Upper lobe of left lung (tissue), 6 donors: ENCODE measurements around the gene ACP4. TPM values are rescaled to one million over a fixed set of nuclear protein-coding genes. Genes with fewer than 3 reads are reported as not detected.

ENCODE experiments used
- ATAC-seq, 2 donors: fragments of 200-7000 bp; cut with Tn5 transposase; one replicate each; pipeline ENCODE4 v1.9.1; 2022; ENCODE audit warnings: mild to moderate bottlenecking in 2 of 2, moderate library complexity in 2 of 2; ENCODE audit not compliant: low FRiP score in 2 of 2
- DNase-seq, 2 donors: peaks; one replicate each; pipeline ENCODE4 v3.0.0-alpha.2; 2019 to 2020
- H3K27ac ChIP-seq, 4 donors: fragments of 200-600 bp; sonication (generic); one replicate each; pipeline ENCODE4 v1.5.1; 2016 to 2019
- H3K27me3 ChIP-seq, 4 donors: fragments of 200-600 bp; sonication (generic); one replicate each; pipeline ENCODE4 v1.5.1; 2017 to 2019
- H3K36me3 ChIP-seq, 4 donors: fragments of 200-600 bp; sonication (generic); one replicate each; pipeline ENCODE4 v1.5.1; 2016 to 2019
- H3K4me1 ChIP-seq, 4 donors: fragments of 200-600 bp; sonication (generic); one replicate each; pipeline ENCODE4 v1.5.1; 2018 to 2019
- H3K4me3 ChIP-seq, 4 donors: fragments of 200-600 bp; sonication (generic); one replicate each; pipeline ENCODE4 v1.5.1; 2017 to 2019; ENCODE audit warnings: mild to moderate bottlenecking in 2 of 4, moderate library complexity in 1 of 4
- H3K9me3 ChIP-seq, 4 donors: fragments of 200-600 bp; sonication (generic); one replicate each; pipeline ENCODE4 v1.5.1; 2018 to 2019
- CTCF ChIP-seq, 6 experiments: fragments of 450-650 bp in 4 of 6; fragments of 200-600 bp in 2 of 6; sonication (generic) in 2 of 6; IDR thresholded peaks; one replicate each; pipeline ENCODE4 v1.5.1; 2016 to 2019; ENCODE audit warnings: antibody characterized with exemption in 6 of 6
- EP300 ChIP-seq, 4 donors: sonication (generic); formaldehyde crosslinking; IDR thresholded peaks; one replicate each; pipeline ENCODE4 v1.5.1; 2017; ENCODE audit warnings: antibody characterized with exemption in 4 of 4, control low read depth in 2 of 4
- POLR2A ChIP-seq, 4 donors: fragments of 450-650 bp; IDR thresholded peaks; one replicate each; pipeline ENCODE4 v1.5.1; 2016 to 2017; ENCODE audit warnings: antibody characterized with exemption in 4 of 4, mild to moderate bottlenecking in 2 of 4
- POLR2AphosphoS5 ChIP-seq, 2 donors: sonication (generic); formaldehyde crosslinking; IDR thresholded peaks; one replicate each; pipeline ENCODE4 v1.5.1; 2017; ENCODE audit warnings: antibody characterized with exemption in 2 of 2
- WGBS, 2 donors: methylation state at CpG; one replicate each; pipeline ENCODE4 v1.1.5; 2017 to 2018; 5-methylcytosine and 5-hydroxymethylcytosine counted together
- total RNA-seq, 6 donors: library from RNA; depleted of rRNA in 4 of 6; stranded (reverse); fragments of >200 nt in 4 of 6; gene quantifications; one replicate each; pipeline versions ENCODE4 v1.1.0 to v1.2.1, GENCODE V29; 2016 to 2021
- donor health status: DM: no; HTN: no; CAD: no; lungs with moderate emphysema.
- donor health status: DM: no; HTN: yes; CAD: no; lungs with severe emphysema.

The ACP4 gene
- total RNA-seq, 6 donors from 2014 or later: not detected

- peaks cover 13 to 51% (median 33%) of the 10 kb centered on the region in 4 donors for H3K36me3 ChIP-seq
- DNase-seq: no peak
- ATAC-seq: no peak
- TF ChIP-seq POLR2A (IDR thresholded peaks at IDR 0.05) (no peak), POLR2AphosphoS5 (IDR thresholded peaks at IDR 0.05) (no peak), EP300 (IDR thresholded peaks at IDR 0.05) (no peak), CTCF (IDR thresholded peaks at IDR 0.05) (no peak)
- no peak overlapping the region for H3K4me3 ChIP-seq
- H3K27ac ChIP-seq: no peak overlapping the region
- WGBS, 2 donors: 80 to 92% methylated on average over 7 of the region's 7 CpGs
- H3K27me3 ChIP-seq: no peaks in the 10 kb centered on the region
- H3K9me3 ChIP-seq: no peaks in the 10 kb centered on the region
- peaks cover 0 to under 1% (median 0%) of the 10 kb centered on the region in 4 donors for H3K4me1 ChIP-seq
Measured at GRCh38 chr19:50797429-50797780, 7.2 kb downstream of the ACP4 start.

DNA sequence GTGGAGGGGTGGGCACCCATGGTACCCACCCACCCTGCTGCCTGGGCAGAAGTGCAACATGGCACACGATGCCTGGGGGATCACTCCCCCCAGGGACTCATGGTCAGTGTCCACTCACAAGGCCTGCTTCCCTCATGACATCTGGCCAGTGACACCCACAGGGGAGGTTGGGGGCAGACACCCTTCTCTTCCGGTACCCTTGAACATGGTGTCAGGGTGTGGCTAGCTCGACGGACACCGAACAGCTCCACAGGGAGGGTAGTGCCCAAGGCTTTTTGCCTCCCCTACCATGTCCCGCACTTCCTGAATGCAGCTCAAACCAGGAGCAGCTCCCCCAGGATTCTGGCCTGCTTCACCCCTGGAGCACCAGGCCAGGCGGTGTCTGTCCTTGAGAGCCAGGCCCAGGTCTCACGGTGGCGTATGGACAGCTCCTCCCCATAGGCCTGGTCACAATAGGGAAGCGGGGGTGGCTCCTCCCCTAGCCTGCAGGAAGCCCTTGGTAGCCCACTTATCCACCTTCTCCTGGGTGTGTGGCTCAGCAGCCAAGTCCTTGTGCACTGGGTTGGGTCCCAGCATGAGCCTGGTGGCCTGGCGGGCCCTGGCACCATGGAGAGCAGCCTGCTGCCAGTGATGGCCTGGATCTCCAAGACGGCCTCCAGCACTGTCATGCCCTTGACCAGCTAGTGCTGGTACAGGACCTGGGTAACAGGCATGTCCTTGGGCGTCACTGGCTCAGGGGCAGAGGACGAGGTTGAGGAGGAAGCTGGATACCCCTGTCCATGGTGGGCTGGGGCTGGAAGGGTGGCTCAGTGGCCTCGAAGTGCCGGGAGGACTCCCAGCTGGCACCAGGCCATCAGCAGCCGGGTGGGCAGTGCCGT, 7.8 kb downstream of the ACP4 start:
- WGBS, 2 donors: 85 to 95% methylated on average over 6 to 11 of the region's 18 CpGs
- no peak for TF ChIP-seq POLR2AphosphoS5 (IDR thresholded peaks at IDR 0.05)
- TF ChIP-seq POLR2A (IDR thresholded peaks at IDR 0.05): no peak
- no peak for TF ChIP-seq EP300 (IDR thresholded peaks at IDR 0.05)
- no peak for TF ChIP-seq CTCF (IDR thresholded peaks at IDR 0.05)
- no peaks in the 10 kb centered on the region for H3K9me3 ChIP-seq
- peak in 1 of 2 donors; percentile 75 for DNase-seq
- no peak overlapping the region for H3K27ac ChIP-seq
- no peak overlapping the region for H3K4me3 ChIP-seq
- ATAC-seq: no peak
- H3K4me1 ChIP-seq: peaks cover 4 to 7% (median 5%) of the 10 kb centered on the region in 4 donors
- no peaks in the 10 kb centered on the region for H3K27me3 ChIP-seq
- peaks cover 13 to 51% (median 33%) of the 10 kb centered on the region in 4 donors for H3K36me3 ChIP-seq

DNA sequence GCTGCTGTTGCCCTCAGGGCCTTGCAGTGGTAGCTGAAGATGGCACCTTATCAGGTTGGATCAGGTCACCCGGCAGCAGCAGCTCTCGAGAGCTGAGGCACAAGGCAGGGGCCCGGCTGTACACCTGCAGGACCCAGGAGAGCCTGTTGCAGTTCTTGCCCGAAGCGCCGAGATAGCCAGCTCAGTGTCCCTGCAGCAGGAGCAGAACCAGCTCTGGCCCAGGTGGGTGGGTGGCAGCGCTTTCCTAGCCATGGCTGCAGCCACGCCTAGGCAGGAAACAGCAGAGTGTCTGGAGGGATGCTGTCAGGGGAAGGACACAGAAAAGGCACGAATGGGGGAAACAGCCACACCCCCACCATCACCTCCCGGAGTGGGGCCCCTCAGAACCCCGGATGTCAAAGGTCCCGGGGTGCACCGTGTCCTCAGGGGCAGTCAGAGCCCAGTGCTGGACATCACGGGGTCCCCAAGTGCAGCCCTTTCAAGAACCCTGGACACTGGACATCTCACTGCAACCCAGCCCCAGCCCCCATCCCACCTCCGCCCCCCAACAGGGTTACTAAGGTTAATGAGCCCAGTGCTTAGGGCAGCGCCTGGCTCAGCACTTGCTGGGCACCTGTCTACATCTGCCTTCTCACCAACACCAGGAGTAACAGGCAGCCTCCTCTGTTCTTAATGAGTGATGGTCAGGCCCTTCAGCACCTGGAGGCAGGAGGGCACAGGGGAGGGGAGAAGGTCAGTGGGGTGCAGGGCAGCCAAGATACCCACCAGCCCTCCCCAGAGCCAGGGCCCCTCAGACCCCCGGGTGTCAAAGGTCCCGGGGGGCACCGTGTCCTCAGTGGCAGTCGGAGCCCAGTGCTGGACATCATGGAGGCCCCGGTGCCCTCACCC, 8.7 kb downstream of the ACP4 start:
- TF ChIP-seq EP300 (IDR thresholded peaks at IDR 0.05): no peak
- TF ChIP-seq POLR2A (IDR thresholded peaks at IDR 0.05): no peak
- no peak for TF ChIP-seq CTCF (IDR thresholded peaks at IDR 0.05)
- TF ChIP-seq POLR2AphosphoS5 (IDR thresholded peaks at IDR 0.05): no peak
- H3K27ac ChIP-seq: no peak overlapping the region
- peaks cover 13 to 15% (median 14%) of the 10 kb centered on the region in 4 donors for H3K4me1 ChIP-seq
- no peaks in the 10 kb centered on the region for H3K27me3 ChIP-seq
- ATAC-seq: no peak
- H3K9me3 ChIP-seq: no peaks in the 10 kb centered on the region
- no peak overlapping the region for H3K4me3 ChIP-seq
- no peak for DNase-seq
- H3K36me3 ChIP-seq: peaks cover 13 to 51% (median 33%) of the 10 kb centered on the region in 4 donors
- WGBS, 2 donors: 83 to 89% methylated on average over 13 to 14 of the region's 21 CpGs

DNA sequence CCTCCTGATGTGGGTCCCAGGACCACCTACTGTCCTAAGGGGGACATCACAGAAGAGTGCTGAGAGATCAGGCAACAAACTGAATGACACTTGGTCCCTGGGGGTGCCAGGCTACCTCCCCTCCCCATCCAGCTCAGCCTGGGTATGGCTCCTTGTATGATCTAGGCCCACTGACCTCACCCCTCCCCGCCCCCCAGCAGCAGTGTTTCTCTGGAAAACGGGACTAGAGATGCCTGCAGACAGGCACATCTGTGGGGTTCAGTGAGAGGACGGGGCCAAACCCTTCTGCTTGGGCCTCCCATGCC, 9.3 kb downstream of the ACP4 start:
- Histone ChIP-seq H3K27me3 (no peaks in the 10 kb centered on the region), H3K27ac (no peak overlapping the region), H3K9me3 (no peaks in the 10 kb centered on the region), H3K4me3 (no peak overlapping the region), H3K36me3 (peaks cover 13 to 51% (median 33%) of the 10 kb centered on the region in 4 donors), H3K4me1 (peaks cover 13 to 19% (median 16%) of the 10 kb centered on the region in 4 donors)
- no peak for ATAC-seq
- TF ChIP-seq POLR2AphosphoS5 (IDR thresholded peaks at IDR 0.05) (no peak), EP300 (IDR thresholded peaks at IDR 0.05) (no peak)
- DNase-seq: no peak
- 72 to 75% methylated on average over 2 to 3 of the region's 3 CpGs for whole genome bisulfite sequencing, 2 donors

GRCh38 chr19:50801107-50801506, 10.9 kb downstream of the ACP4 start:
- no peak overlapping the region for H3K4me3 ChIP-seq
- no peak for DNase-seq
- H3K4me1 ChIP-seq: peaks cover 13 to 25% (median 20%) of the 10 kb centered on the region in 4 donors
- H3K27ac ChIP-seq: no peak overlapping the region
- no peak for ATAC-seq
- peaks cover 13 to 51% (median 33%) of the 10 kb centered on the region in 4 donors for H3K36me3 ChIP-seq
- WGBS, 2 donors: 83 to 88% methylated on average over 8 of the region's 8 CpGs
- H3K9me3 ChIP-seq: no peaks in the 10 kb centered on the region
- TF ChIP-seq POLR2AphosphoS5 (IDR thresholded peaks at IDR 0.05) (no peak), POLR2A (IDR thresholded peaks at IDR 0.05) (no peak)
- no peaks in the 10 kb centered on the region for H3K27me3 ChIP-seq
